HL-60 (cell line): Measurements from ENCODE around the gene RELN.

Source experiments
- DNase-seq, 2 experiments: peaks; one replicate each; pipeline ENCODE4 v3.0.0-alpha.2; 2010 to 2020; ENCODE audit warnings: low read depth in 1 of 2, low spot score in 1 of 2
- H3K27ac ChIP-seq: fragments of 250-450 bp; sonication (Bioruptor Pico); replicated peaks from 2 replicates; pipeline ENCODE4 v1.5.1; 2020; ENCODE audit warnings: mild to moderate bottlenecking, moderate library complexity
- H3K27me3 ChIP-seq: fragments of 250-450 bp; sonication (Bioruptor Pico); 2 replicates; pipeline ENCODE4 v1.5.1; 2021; ENCODE audit warnings: mild to moderate bottlenecking, moderate library complexity; ENCODE audit not compliant: insufficient read depth, poor library complexity, severe bottlenecking
- H3K4me3 ChIP-seq: replicated peaks from 2 replicates; pipeline ENCODE4 v1.5.1; 2011; ENCODE audit warnings: mild to moderate bottlenecking, control low read depth, low read length; ENCODE audit not compliant: insufficient read depth
- GABPA ChIP-seq: IDR thresholded peaks from 2 replicates; pipeline ENCODE4 v1.6.1; 2012; ENCODE audit warnings: low read depth
- POLR2AphosphoS5 ChIP-seq: IDR thresholded peaks from 2 replicates; pipeline ENCODE4 v1.6.1; 2012; ENCODE audit warnings: low read depth
- SPI1 ChIP-seq: IDR thresholded peaks from 2 replicates; pipeline ENCODE4 v1.6.1; 2012; ENCODE audit warnings: low read depth, mild to moderate bottlenecking, borderline replicate concordance
- TF ChIP-seq, protein P1 (sequence below): IDR thresholded peaks from 2 replicates; pipeline ENCODE4 v1.6.1; 2012; ENCODE audit warnings: low read depth; ENCODE audit not compliant: insufficient replicate concordance
- TF ChIP-seq, protein P2 (sequence below): IDR thresholded peaks from one replicate; pipeline ENCODE4 v1.5.1; 2011; ENCODE audit warnings: low read length, control low read depth, inconsistent platforms; ENCODE audit not compliant: insufficient read depth

RELN gene

DNA sequence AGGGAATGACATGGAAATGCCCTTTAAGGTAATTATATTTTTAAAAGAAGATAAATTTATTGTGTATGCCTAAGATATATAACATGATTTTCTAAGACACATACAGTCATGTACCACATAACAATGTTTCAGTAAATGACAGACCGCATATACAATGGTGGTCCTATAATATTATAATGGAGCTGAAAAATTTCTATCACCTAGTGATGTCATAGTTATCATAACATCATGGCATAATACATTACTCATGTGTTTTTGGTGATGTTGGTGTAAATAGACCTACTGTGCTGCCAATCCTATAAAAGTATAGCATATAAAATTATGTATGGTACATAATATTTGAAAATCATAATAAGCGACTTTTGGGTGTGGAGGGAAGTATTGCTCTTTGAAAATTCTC, 306.1 kb downstream of the RELN start:
- no peak for TF ChIP-seq SPI1
- TF ChIP-seq GABPA, result no peak
- TF ChIP-seq, protein P1, sequence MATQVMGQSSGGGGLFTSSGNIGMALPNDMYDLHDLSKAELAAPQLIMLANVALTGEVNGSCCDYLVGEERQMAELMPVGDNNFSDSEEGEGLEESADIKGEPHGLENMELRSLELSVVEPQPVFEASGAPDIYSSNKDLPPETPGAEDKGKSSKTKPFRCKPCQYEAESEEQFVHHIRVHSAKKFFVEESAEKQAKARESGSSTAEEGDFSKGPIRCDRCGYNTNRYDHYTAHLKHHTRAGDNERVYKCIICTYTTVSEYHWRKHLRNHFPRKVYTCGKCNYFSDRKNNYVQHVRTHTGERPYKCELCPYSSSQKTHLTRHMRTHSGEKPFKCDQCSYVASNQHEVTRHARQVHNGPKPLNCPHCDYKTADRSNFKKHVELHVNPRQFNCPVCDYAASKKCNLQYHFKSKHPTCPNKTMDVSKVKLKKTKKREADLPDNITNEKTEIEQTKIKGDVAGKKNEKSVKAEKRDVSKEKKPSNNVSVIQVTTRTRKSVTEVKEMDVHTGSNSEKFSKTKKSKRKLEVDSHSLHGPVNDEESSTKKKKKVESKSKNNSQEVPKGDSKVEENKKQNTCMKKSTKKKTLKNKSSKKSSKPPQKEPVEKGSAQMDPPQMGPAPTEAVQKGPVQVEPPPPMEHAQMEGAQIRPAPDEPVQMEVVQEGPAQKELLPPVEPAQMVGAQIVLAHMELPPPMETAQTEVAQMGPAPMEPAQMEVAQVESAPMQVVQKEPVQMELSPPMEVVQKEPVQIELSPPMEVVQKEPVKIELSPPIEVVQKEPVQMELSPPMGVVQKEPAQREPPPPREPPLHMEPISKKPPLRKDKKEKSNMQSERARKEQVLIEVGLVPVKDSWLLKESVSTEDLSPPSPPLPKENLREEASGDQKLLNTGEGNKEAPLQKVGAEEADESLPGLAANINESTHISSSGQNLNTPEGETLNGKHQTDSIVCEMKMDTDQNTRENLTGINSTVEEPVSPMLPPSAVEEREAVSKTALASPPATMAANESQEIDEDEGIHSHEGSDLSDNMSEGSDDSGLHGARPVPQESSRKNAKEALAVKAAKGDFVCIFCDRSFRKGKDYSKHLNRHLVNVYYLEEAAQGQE, result no peak
- TF ChIP-seq, protein P2, sequence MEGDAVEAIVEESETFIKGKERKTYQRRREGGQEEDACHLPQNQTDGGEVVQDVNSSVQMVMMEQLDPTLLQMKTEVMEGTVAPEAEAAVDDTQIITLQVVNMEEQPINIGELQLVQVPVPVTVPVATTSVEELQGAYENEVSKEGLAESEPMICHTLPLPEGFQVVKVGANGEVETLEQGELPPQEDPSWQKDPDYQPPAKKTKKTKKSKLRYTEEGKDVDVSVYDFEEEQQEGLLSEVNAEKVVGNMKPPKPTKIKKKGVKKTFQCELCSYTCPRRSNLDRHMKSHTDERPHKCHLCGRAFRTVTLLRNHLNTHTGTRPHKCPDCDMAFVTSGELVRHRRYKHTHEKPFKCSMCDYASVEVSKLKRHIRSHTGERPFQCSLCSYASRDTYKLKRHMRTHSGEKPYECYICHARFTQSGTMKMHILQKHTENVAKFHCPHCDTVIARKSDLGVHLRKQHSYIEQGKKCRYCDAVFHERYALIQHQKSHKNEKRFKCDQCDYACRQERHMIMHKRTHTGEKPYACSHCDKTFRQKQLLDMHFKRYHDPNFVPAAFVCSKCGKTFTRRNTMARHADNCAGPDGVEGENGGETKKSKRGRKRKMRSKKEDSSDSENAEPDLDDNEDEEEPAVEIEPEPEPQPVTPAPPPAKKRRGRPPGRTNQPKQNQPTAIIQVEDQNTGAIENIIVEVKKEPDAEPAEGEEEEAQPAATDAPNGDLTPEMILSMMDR, result no peak
- TF ChIP-seq POLR2AphosphoS5, result no peak
- Histone ChIP-seq H3K27me3 (no peaks in the 10 kb centered on the region), H3K27ac (no peak overlapping the region), H3K4me3 (no peak overlapping the region)
- DNase-seq, result no peak

- Histone ChIP-seq H3K4me3 (no peak overlapping the region), H3K27me3 (no peaks in the 10 kb centered on the region), H3K27ac (no peak overlapping the region)
- no peak for DNase-seq
- TF ChIP-seq SPI1 (no peak), GABPA (no peak)
- TF ChIP-seq, protein P2, result no peak
- TF ChIP-seq, protein P1, result no peak
These were observed 309.0 kb downstream of the RELN start for GRCh38 chr7:103680161-103681144.

GRCh38 chr7:103679151-103680132, 310.0 kb downstream of the RELN start:
- Histone ChIP-seq H3K27me3 (no peaks in the 10 kb centered on the region), H3K27ac (no peak overlapping the region), H3K4me3 (no peak overlapping the region)
- TF ChIP-seq, protein P1, result no peak
- TF ChIP-seq, protein P2, result no peak
- TF ChIP-seq SPI1 (no peak), GABPA (no peak), POLR2AphosphoS5 (no peak)
- no peak for DNase-seq
